GM23338 (cell line): ENCODE results near the gene IGF2BP2. TPM values are rescaled to one million over a fixed set of nuclear protein-coding genes. Genes with fewer than 3 reads are reported as not detected.

Experiments used
- ATAC-seq: fragments of 200-7000 bp; cut with Tn5 transposase; 3 replicates; pipeline ENCODE4 v1.9.1; 2020
- DNase-seq: peaks from one replicate; pipeline ENCODE4 v3.0.0-alpha.2; 2015; ENCODE audit warnings: low spot score
- H2AFZ ChIP-seq: fragments of 200-600 bp; sonication (generic); 2 replicates; pipeline ENCODE4 v1.8.0; 2016; ENCODE audit warnings: antibody characterized with exemption, mild to moderate bottlenecking, moderate library complexity
- H3F3A ChIP-seq: fragments of 200-600 bp; sonication (generic); replicated peaks from 2 replicates; pipeline ENCODE4 v1.8.0; 2017; ENCODE audit warnings: antibody characterized with exemption, mixed run types, low read depth
- H3K27ac ChIP-seq: fragments of 200-600 bp; sonication (generic); 2 replicates; pipeline ENCODE4 v1.6.1; 2016; ENCODE audit warnings: low read depth
- H3K27me3 ChIP-seq: fragments of 200-600 bp; sonication (generic); 2 replicates; pipeline ENCODE4 v1.8.0; 2016; ENCODE audit warnings: mild to moderate bottlenecking, mixed run types, moderate library complexity; ENCODE audit not compliant: insufficient read depth
- H3K36me3 ChIP-seq: fragments of 200-600 bp; sonication (generic); 2 replicates; pipeline ENCODE4 v1.8.0; 2016; ENCODE audit warnings: mild to moderate bottlenecking; ENCODE audit not compliant: insufficient read depth
- H3K4me1 ChIP-seq: fragments of 200-600 bp; sonication (generic); 2 replicates; pipeline ENCODE4 v1.8.0; 2016; ENCODE audit warnings: mild to moderate bottlenecking, moderate library complexity; ENCODE audit not compliant: insufficient read depth
- H3K4me2 ChIP-seq: fragments of 200-600 bp; sonication (generic); 2 replicates; pipeline ENCODE4 v1.7.1; 2017; ENCODE audit warnings: mixed run types
- H3K4me3 ChIP-seq: fragments of 200-600 bp; sonication (generic); 2 replicates; pipeline ENCODE4 v1.6.1; 2016; ENCODE audit warnings: mixed run types
- H3K79me2 ChIP-seq: fragments of 200-600 bp; sonication (generic); replicated peaks from 2 replicates; pipeline ENCODE4 v1.8.0; 2017; ENCODE audit warnings: mild to moderate bottlenecking; ENCODE audit not compliant: insufficient read depth
- H3K9me2 ChIP-seq: fragments of 200-600 bp; sonication (generic); 2 replicates; pipeline ENCODE4 v1.8.0; 2017; ENCODE audit not compliant: insufficient read depth
- H4K20me1 ChIP-seq: fragments of 200-600 bp; sonication (generic); replicated peaks from 2 replicates; pipeline ENCODE4 v1.8.0; 2017; ENCODE audit warnings: mild to moderate bottlenecking; ENCODE audit not compliant: insufficient read depth
- H3K27ac Mint-ChIP-seq: 2 replicates; pipeline ENCODE4 v1.8.0; 2020; ENCODE audit warnings: inconsistent platforms, mild to moderate bottlenecking, moderate library complexity, mixed read lengths
- H3K27me3 Mint-ChIP-seq: 3 replicates; pipeline ENCODE4 v1.8.0; 2022; ENCODE audit warnings: low read depth, mild to moderate bottlenecking, moderate library complexity, mixed read lengths, inconsistent platforms; ENCODE audit not compliant: insufficient read depth, poor library complexity
- H3K36me3 Mint-ChIP-seq: 3 replicates; pipeline ENCODE4 v1.8.0; 2021; ENCODE audit warnings: low read depth, mild to moderate bottlenecking, inconsistent platforms, moderate library complexity, mixed read lengths
- H3K4me1 Mint-ChIP-seq: 3 replicates; pipeline ENCODE4 v1.8.0; 2020; ENCODE audit warnings: mild to moderate bottlenecking, inconsistent platforms, mixed read lengths
- H3K4me3 Mint-ChIP-seq: 3 replicates; pipeline ENCODE4 v1.8.0; 2021; ENCODE audit warnings: moderate library complexity, mild to moderate bottlenecking, inconsistent platforms, mixed read lengths
- H3K9me3 Mint-ChIP-seq: 3 replicates; pipeline ENCODE4 v1.8.0; 2020; ENCODE audit warnings: moderate library complexity, mild to moderate bottlenecking, inconsistent platforms, mixed read lengths
- CTCF ChIP-seq, 2 experiments: fragments of 200-600 bp in 1 of 2; sonication (generic) in 1 of 2; conservative IDR thresholded peaks; 2 replicates each; pipeline versions ENCODE4 v1.5.1 to v1.6.1; 2016 to 2017; ENCODE audit warnings: antibody characterized with exemption in 2 of 2, low read depth in 2 of 2, mild to moderate bottlenecking in 2 of 2, moderate library complexity in 1 of 2
- EZH2 ChIP-seq: fragments of 200-600 bp; sonication (generic); IDR thresholded peaks from one replicate; pipeline ENCODE4 v1.8.0; 2017; ENCODE audit warnings: antibody characterized with exemption, mild to moderate bottlenecking, low read depth; ENCODE audit not compliant: unreplicated experiment
- EZH2phosphoT487 ChIP-seq: fragments of 200-600 bp; sonication (generic); IDR thresholded peaks from one replicate; pipeline ENCODE4 v1.8.1; 2018; ENCODE audit warnings: antibody characterized with exemption; ENCODE audit not compliant: unreplicated experiment
- NANOG ChIP-seq: IDR thresholded peaks from 2 replicates; pipeline ENCODE4 v1.6.1; 2016; ENCODE audit warnings: antibody characterized with exemption, borderline replicate concordance
- REST ChIP-seq: IDR thresholded peaks from one replicate; pipeline ENCODE4 v1.6.1; 2018; ENCODE audit warnings: antibody characterized with exemption; ENCODE audit not compliant: unreplicated experiment
- STAT1 ChIP-seq: IDR thresholded peaks from one replicate; pipeline ENCODE4 v1.6.1; 2016; ENCODE audit warnings: antibody characterized with exemption; ENCODE audit not compliant: unreplicated experiment
- ZNF331 ChIP-seq: fragments of 250-450 bp; sonication (Bioruptor Pico); IDR thresholded peaks from 2 replicates; pipeline ENCODE4 v1.5.0; 2020; ENCODE audit warnings: low read depth, mild to moderate bottlenecking, moderate library complexity
- polyA plus RNA-seq: library from polyadenylated mRNA; unstranded; fragments of >200 nt; fragmentation: Nextera tagmentation; extraction: Ambion mirVana; gene quantifications from 2 replicates; pipeline ENCODE4 v1.2.1, GENCODE V29; 2016
- total RNA-seq: library from RNA; depleted of rRNA; stranded (reverse); fragments of >200 nt; shearing (Covaris generic); gene quantifications from 2 replicates; pipeline ENCODE4 v1.2.3, GENCODE V29; 2014

The IGF2BP2 gene
- total and polyA plus RNA-seq, 2 experiments from 2014 or later, result 82.9 to 84.5 TPM

- no peaks in the 10 kb centered on the region for H3K9me3 Mint-ChIP-seq
- Histone ChIP-seq H3K9me2 (no peaks in the 10 kb centered on the region), H3K4me3 (no peak overlapping the region), H3F3A (peaks cover 19% of the 10 kb centered on the region; the same call in 1 of the 2 replicates), H4K20me1 (peaks cover 5% of the 10 kb centered on the region; the same call in 1 of the 2 replicates), H3K27ac (peak overlapping the region; percentile 86), H3K4me2 (peak overlapping the region; percentile 41; the same call in 1 of the 2 replicates), H3K27me3 (no peaks in the 10 kb centered on the region), H2AFZ (no peak overlapping the region), H3K79me2 (peaks cover 85% of the 10 kb centered on the region), H3K4me1 (peaks cover 76% of the 10 kb centered on the region), H3K36me3 (no peaks in the 10 kb centered on the region)
- H3K4me1 Mint-ChIP-seq, result peaks cover 73% of the 10 kb centered on the region
- H3K36me3 Mint-ChIP-seq, result peaks cover 15% of the 10 kb centered on the region
- peak overlapping the region; percentile 89 for H3K27ac Mint-ChIP-seq
- DNase-seq (no peak), ATAC-seq (peak; percentile 25; the same call in 2 of the 3 replicates)
- TF ChIP-seq EZH2phosphoT487 (no peak), STAT1 (no peak), NANOG (no peak), REST (no peak)
- peaks cover 7% of the 10 kb centered on the region for H3K27me3 Mint-ChIP-seq
- no peak overlapping the region for H3K4me3 Mint-ChIP-seq
Observed at GRCh38 chr3:185789134-185789533, 35.7 kb downstream of the IGF2BP2 start.

GRCh38 chr3:185788292-185788691, 36.5 kb downstream of the IGF2BP2 start:
- Histone ChIP-seq H3K36me3 (no peaks in the 10 kb centered on the region), H3K79me2 (peaks cover 85% of the 10 kb centered on the region), H3K9me2 (no peaks in the 10 kb centered on the region), H4K20me1 (0 out of 2 replicates have a peak, but pooled peaks cover 2% of the 10 kb centered on the region), H3K27me3 (no peaks in the 10 kb centered on the region), H3K4me3 (no peak overlapping the region), H3K4me1 (peaks cover 76% of the 10 kb centered on the region), H3K27ac (peak overlapping the region; percentile 98; the same call in 1 of the 2 replicates), H3K4me2 (no peak overlapping the region), H3F3A (peaks cover 19% of the 10 kb centered on the region; the same call in 1 of the 2 replicates), H2AFZ (no peak overlapping the region)
- no peak for ATAC-seq
- H3K27ac Mint-ChIP-seq, result no peak overlapping the region
- no peak for DNase-seq
- no peaks in the 10 kb centered on the region for H3K9me3 Mint-ChIP-seq
- no peak overlapping the region for H3K4me3 Mint-ChIP-seq
- peaks cover 74% of the 10 kb centered on the region for H3K4me1 Mint-ChIP-seq
- H3K36me3 Mint-ChIP-seq, result peaks cover 18% of the 10 kb centered on the region
- H3K27me3 Mint-ChIP-seq, result peaks cover 7% of the 10 kb centered on the region
- TF ChIP-seq EZH2, result no peak
- no peak for TF ChIP-seq STAT1
- no peak for TF ChIP-seq CTCF (conservative IDR thresholded peaks at IDR 0.05; ENCODE audit: low read depth in 2 of 2)
- no peak for TF ChIP-seq REST
- no peak for TF ChIP-seq ZNF331
